ENCODE measurements around the gene NKAP.
"Not testable (repeated sequence)": the region's sequence is repeated elsewhere in the genome, so short reads cannot be mapped to it uniquely, and the experiment has no call there.

The NKAP gene

GRCh38 chrX:119943185-119943988, at the start of gene NKAP:
NKAP (minus strand) TSS chrX:119943751; CDS start chrX:119943605, 146 bp downstream.
- peak; percentile 89 for DNase-seq

DNA sequence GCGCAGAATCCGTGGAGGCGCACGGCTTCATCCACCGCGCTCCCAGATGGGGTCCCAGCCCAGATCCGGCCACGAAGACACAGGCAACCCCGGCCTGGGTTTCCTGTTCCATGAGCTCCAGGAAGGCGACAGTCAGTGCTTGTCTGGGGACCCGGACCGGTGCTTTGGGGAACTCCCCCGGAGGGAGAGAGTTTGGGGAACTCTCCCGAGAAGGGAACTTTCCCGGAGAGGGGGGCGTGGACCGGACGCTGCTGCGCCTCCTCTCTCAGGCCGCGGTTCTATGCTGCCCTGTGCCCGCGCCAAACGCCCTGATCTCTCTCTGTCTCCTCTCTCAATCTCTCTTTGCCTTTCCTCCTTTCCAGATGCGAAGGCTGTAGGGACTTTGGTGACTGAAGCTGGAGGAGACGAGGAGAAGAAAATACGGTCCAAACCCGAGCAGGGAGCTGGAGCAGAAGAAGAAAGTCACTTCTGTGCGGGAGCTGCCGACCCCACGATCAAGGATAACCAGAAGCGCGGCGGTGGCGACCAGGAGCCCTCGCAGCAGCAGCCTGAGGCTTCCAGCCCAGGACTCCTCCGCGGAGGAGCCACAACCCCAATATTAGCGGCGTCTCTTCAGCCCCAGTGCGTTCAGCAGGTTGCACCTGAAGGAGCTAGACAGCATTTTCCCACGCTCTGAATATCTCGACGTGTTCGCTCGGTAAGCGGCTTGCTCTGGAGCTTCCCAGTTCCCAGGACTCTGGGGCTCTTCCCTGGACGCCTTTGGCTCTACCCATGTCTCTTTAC, 47.6 kb upstream of the NKAP start:
- peak; percentile 63 for DNase-seq

DNA sequence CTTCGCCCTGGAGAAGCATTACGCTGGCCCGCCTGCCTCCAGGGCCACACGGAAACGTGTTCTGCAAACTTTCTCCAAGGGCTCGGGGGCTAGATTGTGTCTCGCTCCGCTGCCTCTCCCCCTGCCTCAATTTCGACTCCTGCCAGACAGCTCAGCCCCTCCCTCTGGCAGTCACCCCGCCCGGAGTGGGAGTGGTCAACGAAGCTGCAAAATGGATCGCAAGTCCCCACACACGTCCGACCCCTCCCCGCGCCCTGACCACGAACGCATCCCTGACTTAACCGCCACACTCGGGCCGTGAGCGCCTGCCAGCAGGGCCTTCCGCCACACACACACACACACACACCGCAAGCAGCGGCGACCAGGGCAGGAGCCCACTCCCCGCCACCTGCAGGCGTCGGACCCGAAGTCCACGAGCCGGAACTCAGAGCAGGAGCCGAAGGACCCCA, 47.0 kb upstream of the NKAP start:
- DNase-seq = no peak

- no peak for DNase-seq
Measured at GRCh38 chrX:119989905-119990555, 46.5 kb upstream of the NKAP start.

DNA sequence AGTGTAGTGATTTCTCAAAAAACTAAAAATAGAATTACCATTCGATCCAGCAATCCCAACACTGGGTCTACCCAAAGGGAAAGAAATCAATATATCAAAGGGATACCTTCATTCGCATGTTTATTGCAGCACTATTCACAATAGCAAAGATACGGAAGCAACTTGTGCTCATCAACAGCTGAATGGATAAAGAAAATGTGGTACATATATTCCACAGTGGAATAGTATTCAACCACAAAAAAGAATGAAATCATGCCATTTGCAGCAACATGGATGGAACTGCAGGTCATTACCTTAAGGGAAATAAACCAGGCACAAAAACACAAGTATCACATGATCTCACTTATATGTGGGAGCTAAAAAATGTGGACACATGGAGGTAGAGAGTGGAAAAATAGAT, 42.7 kb upstream of the NKAP start:
- DNase-seq = no peak

DNA sequence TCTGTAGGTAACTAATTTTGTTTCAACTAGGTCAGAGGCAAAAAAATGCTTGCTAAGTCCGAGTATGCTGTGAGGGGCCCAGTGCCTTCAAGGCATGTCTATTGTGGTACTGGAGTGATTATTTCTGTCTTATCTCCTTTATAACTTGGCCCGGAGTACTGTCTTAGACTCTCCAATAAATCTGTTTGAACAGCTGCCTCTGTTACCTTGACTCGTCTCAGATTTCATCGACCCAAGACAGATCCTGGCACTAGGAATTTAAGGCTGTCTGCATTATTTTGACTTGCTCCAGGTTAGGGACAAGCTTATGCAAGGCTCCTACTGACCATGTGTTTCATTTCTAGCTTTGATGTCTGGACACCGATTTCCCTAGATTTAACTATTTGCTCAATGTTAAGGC, 41.1 kb upstream of the NKAP start:
- no peak for DNase-seq

- DNase-seq = no peak
Measured at GRCh38 chrX:119983494-119983893, 39.9 kb upstream of the NKAP start.

DNA sequence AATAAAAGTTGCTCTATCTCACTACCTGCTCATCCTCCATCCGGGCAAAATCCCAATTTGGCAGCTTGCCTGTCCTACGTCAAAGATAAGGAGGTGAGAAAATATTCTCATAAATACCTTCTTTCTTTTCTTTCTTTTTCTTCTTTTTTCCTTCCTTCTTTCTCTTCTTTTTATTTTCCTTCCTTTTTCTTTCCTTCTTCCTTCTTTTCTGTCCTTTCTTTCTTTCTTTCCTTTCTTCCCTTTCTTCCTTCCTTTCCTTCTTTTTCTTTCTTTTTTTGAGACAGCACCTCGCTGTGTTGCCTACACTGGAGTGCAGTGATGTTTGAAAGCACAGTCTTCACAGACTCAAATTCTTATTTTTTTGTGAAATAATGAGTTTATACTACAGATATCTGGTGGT, 38.6 kb upstream of the NKAP start:
- no peak for DNase-seq

DNA sequence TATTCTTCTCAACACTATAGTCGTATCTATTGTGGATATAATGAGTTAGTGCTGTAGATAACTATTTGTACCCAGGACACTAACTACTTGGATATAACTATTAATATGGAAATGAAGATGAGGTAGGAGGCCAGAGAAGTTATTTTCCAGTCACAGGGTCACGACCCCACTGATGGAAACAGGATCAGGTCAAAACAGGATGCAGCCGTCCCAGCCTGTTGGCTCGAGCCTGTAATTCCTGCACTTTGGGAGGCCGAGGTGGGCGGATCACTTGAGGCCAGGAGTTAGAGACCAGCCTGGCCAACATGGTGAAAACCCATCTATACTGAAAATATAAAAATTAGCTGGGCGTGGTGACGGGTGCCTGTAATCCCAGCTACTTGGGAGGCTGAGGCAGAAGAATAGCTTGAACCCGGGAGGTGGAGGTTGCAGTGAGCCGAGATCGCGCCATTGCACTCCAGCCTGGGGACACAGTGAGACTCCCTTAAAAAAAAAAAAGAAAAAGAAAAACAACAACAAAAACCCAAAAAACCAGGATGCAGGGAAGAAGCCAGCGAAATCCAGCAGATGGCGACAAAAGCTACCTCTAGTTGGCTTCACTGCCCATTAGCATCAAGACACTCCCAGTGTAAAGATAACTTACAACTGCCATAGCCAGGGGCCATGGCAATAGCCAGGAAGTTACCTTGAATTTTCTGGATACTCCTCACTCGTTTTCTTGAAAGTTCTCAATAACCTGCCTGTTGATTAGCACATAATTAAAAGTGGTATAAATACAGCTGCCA, 37.9 kb upstream of the NKAP start:
- no peak for DNase-seq

- not testable (repeated sequence) for DNase-seq
Measured at GRCh38 chrX:119977172-119977571, 33.6 kb upstream of the NKAP start.

DNA sequence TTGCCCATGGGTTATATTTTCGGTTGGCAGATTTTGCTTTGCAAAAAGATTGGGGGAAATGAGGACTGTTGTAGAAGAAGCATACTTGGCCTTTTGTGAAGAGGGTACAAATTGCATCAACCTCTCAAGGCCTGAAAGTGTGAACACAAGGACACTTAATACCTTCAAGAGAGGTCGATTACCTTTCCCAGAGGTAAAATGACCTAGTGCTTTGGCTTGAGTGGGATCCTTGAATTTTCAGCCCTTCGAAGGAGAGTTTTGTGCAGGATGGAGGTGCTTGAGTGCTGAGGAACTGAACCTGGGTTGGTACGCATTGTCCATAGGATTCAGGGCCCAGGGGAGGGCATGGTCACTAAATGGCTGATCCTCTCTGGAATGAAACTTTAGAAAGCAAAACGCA, 27.6 kb upstream of the NKAP start:
- DNase-seq = no peak

DNA sequence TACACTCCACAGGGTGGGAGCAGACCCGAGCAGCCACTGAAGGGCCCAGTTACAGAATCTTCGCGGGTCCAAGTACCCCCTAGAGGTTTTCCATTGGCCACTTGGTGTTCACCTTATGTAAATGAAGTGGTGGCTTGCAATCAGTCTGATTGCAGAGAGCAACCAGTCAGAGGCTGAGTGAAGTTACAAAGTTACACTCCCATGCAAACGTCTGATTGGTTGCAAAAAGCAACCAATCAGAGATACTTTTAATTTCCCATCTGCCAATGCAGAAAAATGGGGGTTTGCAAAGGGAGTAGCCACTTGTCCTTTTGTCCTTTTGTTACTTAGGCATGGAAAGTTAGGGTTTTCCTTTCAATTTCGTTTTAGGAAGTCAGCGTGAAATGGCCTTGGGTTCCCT, 27.0 kb upstream of the NKAP start:
- DNase-seq = no peak

- DNase-seq = not testable (repeated sequence)
Measured at GRCh38 chrX:119966837-119967236, 23.3 kb upstream of the NKAP start.

- DNase-seq = no peak
Measured at GRCh38 chrX:119960625-119961024, 17.1 kb upstream of the NKAP start.

DNA sequence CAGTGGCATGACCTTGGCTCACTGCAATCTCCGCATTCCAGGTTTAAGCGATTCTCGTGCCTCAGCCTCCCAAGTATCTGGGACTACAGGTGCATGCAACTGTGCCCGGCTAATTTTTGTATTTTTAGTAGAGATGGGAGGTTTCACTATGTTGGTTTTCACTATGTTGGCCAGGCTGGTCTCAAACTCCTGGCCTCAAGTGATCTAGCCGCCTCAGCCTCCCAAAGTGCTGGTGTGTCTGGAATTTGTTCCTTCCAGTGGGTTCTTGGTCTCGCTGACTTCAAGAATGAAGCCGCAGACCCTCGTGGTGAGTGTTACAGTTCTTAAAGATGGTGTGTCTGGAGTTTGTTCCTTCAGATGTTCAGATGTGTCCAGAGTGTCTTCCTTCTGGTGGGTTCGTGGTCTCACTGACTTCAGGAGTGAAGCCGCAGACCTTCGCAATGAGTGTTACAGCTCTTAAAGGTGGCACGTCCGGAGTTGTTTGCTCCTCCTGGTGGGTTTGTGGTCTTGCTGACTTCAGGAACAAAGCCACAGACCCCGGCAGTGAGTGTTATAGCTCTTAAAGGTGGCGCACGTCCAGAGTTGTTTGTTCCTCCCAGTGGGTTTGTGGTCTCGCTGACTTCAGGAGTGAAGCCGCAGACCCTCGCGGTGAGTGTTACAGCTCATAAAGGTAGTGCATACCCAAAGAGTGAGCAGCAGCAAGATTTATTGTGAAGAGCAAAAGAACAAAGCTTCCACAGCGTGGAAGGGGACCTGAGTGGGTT, 12.4 kb upstream of the NKAP start:
- not testable (repeated sequence) for DNase-seq

DNA sequence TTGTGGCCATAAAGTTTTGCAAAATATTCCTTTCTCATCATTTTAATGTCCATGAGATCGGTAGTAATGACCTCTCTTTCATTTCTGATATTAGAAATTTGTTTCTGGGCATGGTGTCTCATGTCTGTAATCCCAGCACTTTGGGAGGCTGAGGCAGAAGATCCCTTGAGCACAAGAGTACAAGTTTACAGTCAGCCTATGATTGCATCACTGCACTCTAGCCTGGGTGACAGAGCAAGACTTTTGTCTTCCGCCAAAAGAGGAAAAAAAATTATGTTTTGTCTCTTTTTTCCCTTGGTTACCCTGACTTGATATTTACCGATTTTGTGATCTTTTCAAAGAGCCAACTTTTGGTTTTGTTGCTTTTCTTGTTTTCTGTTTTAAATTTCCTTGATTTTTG, 10.8 kb upstream of the NKAP start:
- no peak for DNase-seq

- no peak for DNase-seq
Measured at GRCh38 chrX:119948381-119948780, 4.8 kb upstream of the NKAP start.

GRCh38 chrX:119945481-119945880, 1.9 kb upstream of the NKAP start:
- DNase-seq = no peak

GRCh38 chrX:119942831-119943184, 743 bp downstream of the NKAP start:
- no peak for DNase-seq

GRCh38 chrX:119942173-119942819, 1.3 kb downstream of the NKAP start:
- DNase-seq = no peak

GRCh38 chrX:119941336-119941735, 2.2 kb downstream of the NKAP start:
- no peak for DNase-seq

Measured in retina (tissue), 1 donor.